ENCODE results near the gene GRIA3.
"Not testable (repeated sequence)": the region's sequence is repeated elsewhere in the genome, so short reads cannot be mapped to it uniquely, and the experiment has no call there.

GRIA3 gene

DNA sequence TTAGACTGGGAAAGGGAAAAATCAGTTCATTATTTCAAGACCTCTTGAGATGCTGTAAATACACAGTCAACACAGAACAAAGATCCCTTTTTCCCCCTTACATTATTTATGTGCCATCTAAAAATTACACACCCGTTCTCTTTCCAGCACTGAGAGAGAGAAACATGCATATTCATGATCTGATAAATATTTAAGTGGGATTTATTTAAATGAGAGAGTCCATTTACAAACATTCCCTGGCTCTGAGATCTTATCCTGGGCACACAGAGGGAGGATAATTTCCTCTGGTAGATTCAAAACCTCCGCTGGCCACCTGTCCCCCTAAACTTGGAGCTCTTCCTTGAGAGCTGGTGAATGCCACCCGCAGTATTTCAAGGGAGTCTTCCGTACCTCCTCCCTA lies 88.6 kb downstream of the GRIA3 start:
- peak in 1 of 51 donors; percentile 2 for DNase-seq

DNA sequence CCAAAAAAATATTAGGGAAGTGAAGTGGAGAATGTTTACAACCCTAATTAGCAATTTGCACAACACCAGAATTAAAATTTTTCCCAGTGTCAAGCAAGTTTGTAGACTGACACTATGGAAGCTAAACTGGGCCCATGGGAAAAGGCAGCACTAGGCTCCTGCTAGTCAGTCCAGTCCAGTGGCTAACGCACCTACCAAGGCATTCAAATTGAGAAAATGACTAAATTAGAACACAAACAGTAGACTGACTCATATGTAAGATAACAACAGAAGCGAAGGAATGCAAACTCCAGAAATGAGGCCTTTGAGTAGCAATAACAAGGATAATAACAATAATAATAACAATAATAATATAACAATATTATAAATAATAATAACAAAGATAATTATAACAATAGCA lies 90.7 kb downstream of the GRIA3 start:
- no peak for DNase-seq

DNA sequence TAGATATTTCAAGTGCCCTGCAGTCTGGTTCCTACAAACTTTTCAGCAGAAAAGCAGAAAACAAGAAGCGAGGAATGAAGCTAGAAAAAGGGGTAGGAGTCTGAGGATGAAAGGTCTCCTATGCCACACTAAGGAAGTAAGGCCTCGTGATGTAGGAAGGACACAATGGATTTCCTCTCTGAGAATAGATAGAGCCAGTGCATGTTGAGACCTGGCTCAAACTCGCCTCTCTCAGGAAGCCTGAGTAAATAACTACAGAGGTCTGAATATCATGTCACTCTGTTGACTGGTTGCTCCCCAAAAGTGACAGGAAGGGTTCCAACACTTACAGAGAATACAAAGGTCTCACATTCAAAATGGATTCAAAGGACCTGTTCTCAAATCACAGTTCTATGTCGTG lies 93.3 kb downstream of the GRIA3 start:
- DNase-seq = no peak

DNA sequence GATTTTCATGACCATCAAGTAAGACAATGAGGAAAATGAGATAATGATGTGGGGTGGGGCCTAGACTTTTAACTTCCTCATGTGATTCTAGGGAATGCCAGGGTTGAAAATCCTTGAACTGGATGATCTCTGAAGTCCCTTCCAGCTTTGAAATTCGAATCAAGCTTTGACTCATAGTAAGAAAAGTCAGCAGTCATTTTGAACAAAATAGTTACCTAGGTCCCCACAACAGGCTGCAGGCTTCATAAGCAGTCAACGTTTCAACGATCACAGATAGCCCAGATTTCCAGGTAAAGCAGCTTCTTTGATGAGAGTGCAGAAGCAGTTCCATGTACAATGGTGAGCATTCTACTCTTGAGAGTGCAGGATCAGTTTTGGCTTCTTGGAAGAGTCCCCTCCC lies 93.7 kb downstream of the GRIA3 start:
- DNase-seq = no peak

DNA sequence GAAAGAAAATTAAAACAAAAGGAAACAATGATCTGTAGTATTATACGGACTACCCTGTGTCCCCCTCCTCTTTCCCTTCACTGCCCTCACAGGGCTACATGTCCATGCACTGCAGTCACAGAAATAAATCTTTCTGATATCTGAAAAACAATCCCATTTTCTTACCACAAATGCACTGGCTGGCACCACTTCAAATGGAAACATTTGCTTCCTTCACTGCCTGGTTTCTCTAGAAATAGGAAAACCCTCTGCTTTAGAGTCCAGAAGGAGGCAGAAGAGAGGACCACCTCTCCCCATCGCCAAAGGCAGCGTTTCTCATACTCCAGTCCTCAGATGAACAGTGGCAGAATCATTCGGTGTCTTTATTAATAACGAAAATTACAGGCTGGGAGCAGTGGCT lies 98.2 kb downstream of the GRIA3 start:
- no peak for DNase-seq

DNA sequence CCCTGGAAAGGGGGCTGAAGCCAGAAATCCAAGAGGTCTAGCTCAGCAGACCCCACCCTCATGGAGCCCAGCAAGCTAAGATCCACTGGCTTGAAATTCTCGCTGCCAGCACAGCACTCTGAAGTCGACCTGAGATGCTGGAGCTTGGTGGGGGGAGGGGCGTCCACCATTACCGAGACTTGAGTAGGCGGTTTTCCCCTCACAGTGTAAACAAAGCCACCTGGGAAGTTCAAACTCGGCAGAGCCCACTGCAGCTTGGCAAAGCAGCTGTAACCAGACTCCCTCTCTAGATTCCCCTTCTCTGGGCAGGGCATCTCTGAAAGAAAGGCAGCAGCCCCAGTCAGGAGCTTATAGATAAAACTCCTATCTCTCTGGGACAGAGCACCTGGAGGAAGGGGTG lies 99.3 kb downstream of the GRIA3 start:
- not testable (repeated sequence) for DNase-seq

DNA sequence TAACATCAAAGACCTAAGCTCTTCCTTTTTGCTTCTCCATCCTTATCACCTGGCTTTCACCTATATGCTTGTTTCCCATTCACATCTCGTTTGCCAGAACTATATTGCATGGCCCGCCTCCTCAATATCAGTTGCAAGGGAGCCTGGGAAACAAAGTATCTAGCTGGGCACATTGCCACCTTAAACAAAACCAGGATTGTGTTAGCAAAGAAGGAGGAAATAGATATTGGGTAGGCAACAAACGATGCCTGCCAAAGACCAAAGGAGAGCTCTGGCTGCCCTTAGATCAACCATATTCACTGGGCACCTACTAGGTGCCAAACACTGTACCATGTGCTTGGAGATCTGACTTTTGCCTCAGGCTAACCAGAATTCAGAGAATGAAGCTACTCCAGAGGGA lies 107.5 kb downstream of the GRIA3 start:
- DNase-seq = no peak

DNA sequence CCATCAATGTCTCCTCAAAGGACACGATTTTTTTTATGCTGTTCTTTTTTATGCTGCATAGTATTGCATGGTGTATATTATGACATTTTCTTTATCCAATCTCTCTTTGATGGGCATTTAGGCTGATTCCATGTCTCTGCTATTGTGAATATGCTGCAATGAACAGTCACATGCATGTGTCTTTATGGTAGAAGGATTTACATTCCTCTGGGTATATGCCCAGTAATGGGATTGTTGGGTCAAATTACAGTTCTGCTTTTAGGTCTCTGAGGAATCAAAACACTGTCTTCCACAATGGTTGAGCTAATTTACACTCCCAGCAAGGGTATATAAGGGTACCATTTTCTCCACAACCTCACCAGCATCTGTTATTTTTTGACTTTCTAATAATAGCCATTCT lies 113.9 kb downstream of the GRIA3 start:
- no peak for DNase-seq

DNA sequence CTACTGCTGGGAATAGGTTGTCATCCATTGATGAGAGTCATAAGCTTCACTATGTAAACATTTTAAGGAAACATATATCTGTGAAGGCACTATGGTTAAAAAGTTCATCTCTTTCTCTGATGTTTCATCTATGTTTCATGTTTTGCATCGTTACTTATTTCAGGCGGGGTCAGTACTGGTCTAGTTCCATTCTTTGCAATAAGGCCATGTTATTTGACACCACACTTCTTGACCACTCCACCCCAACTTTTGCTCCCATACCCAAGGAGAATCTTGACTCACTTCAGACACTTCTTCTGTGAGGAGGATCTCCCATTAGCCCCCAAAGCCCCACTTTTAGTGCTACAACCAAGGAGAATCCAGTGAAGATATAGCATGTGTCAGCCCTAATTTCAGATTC lies 119.4 kb downstream of the GRIA3 start:
- DNase-seq = no peak

DNA sequence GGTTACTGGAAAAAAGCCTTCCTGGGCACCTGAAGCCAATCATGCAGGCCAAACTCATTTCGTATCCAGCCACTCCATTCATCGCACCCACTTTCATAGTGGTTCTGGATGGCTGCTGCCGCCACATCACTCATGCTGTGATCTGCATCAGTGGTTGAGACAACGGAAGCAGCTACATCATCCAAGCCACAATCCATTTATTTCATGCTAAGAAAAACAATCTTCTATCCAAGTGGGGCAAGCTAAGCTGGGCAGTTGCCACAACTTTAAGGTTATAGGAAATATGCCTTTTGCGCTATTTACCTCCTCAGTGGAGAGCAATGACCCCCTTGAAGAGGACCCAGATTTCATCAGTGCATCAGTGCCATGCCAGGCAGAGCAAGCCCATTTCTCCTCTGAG lies 124.6 kb downstream of the GRIA3 start:
- no peak for DNase-seq

DNA sequence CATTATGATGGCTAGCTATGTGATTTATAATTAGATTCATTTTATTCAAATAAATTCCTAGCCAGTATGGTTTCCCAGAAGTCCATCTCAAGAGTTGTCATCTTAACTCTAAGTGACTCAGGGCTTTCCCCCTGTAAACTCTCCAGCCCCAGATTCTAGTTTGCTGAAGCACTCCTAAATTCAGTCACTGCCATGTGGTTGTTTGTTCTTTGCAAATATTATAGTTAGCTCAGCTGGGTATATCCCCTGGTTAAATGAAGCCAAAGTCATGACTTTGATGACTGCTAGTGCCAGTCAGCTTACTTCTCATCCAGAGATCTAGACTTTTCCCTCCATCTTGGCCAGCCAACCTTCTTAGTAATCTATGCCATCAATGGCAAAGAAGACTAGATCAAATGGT lies 126.0 kb downstream of the GRIA3 start:
- DNase-seq = no peak

DNA sequence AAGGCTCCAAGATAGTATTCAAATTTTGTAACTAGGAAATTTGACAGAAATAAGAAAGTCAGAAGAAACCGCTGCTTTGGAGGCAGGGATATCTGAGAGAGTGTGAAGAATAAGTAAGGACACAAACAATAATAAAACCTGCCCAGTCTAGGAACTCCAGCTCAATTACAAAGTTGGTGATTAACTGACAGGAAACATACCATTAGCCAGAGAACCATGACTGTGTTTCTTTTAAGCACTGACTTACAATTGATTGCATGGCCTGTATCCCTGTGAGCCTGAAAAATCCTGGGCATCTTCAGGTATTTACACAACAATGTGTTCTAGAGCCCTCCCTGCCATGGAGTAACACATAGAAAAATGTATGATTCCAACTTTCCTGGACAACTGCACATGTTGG lies 127.4 kb downstream of the GRIA3 start:
- no peak for DNase-seq

DNA sequence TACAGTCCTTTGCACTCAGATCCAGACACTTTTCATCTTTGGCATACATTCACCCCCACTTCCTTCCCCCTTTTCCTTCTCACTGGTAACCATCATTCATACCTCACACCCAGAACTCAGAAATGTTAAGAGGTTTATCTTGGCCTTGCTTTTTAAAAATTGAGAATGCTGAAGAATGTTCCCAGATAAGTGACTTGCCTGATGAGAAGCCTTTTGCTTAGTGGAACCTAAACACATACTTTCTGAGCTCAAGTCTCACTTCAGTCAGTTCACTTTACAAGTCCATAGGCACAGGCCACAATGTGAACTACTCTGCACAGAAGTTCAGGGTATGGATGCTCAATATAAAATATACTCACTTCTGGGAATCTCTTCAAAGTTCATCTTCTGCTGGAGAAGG lies 129.4 kb downstream of the GRIA3 start:
- no peak for DNase-seq

DNA sequence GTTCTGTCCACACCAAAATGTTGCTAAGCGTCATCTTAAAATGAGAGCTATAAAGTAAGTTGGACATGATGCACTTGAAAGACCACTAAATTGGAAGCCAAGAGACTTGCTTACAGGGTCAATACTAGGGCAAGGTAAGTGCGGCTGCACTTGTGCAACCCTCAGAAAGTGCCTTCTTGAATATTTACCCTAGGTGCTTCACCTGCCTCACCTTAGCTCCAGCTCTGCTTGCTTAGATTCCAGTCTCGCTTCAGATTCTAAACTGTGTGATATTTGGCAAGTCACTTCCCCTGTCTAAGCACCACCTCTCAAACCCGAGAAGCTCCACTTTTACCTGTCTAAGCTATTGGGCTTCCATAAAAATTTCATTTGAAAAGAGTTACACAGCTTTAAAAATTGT lies 136.5 kb downstream of the GRIA3 start:
- no peak for DNase-seq

DNA sequence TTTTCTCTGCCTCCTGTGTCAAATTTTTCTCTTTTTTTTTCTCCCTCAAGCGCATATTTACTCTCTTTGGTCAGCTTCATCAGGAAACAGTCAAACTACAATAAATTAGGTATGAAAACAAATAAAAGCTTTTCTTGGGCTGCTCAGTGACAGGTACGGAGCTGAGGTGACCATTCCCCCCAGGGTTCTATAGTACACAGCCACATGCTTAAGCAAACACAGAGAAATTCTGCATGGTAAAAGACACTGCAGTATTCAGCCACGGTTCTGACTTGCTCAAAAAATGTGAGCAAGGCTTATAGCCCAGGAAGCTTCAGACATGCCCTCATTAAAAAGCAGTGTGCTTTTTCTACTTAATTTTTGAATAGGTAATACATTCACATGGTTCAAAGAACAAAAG lies 138.5 kb downstream of the GRIA3 start:
- DNase-seq = no peak

DNA sequence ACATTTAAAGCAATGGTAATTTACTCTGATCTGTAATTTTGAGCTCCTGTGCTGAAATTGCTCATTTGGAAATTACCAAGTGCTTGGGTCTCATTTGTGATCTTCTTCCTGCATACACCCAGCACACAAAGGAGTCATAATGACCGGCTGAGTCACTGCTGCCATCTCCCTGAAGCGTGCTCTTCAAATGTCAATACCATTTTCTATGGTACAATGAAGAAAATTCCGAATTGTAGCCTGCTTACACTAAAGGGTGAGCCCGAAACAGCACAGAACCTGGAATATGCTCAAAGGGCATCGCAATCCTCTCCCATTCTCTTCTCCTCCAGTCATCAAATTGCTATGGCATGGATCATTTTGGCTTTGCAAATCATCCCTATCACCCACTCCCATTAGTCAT lies 140.5 kb downstream of the GRIA3 start:
- peak in 2 of 51 donors; percentile 1 to 10 for DNase-seq

DNA sequence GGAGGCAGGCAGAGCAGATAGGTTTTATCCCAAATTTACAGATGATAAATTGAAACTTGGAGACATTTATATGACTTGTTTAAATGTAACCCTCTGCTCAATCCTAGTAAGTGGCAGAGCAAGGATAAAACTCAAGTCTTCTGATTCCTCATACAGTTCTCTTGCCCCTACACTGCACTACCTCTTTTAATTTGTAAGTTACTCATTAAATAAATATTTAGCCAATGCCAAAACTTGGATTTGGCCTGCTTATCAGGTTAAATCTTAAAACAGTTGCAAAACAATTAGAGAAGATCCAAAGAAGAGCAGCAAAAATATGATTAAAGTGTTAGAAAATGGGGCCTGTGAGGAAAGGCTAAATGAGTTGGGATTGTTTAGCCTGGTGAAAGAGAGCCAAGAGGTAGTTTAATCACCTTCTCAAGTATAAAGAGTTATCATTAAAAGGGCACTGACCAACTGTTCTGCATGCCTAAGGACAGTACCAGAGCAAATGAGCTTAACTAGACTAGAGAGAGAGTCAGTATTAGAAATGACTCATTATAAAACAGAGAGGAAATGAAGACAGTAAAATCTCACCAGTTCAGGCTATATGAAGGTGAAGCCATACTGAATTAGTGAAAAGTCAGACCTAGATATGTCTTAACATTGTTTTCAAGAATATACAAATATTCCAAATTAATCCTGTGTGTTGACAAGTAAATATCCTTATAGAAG lies 146.3 kb downstream of the GRIA3 start:
- no peak for DNase-seq

DNA sequence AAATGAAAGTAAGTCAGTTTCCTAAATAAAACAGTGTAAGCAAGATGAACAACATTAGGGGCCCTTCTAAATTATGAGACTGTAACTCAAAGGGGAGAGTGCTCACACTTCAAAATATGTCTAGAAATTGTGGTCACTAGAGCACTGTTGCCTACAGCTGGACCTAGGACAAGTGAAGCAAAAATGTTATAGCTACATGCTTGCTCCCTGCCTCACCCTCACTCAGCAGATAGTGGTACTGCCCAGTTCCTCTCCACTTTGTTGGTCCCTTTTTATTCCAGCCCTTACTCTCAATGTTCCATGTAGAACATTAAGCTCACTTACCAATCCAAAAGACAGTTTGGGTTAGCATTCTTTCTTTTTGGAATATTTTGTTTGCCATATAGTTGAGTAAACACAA lies 147.3 kb downstream of the GRIA3 start:
- DNase-seq = no peak

DNA sequence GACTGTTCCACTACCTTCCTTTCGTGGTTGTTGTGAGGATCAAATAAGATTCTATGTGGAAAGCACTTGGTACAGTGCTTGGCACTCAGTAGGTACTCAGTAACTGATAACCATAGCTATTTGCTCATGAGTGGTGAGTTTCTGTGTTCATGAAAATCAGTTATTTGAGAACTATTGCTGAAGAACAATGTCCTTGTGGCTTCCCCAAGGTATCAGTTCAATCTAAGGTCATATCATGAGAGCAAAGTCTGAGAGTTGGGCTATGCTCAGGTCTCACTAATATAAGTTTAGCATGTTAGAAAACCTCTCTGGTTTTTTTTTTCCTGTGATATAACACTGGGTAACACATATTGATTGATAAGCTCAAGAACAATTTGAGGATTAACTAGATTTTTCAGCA lies 147.8 kb downstream of the GRIA3 start:
- no peak for DNase-seq

DNA sequence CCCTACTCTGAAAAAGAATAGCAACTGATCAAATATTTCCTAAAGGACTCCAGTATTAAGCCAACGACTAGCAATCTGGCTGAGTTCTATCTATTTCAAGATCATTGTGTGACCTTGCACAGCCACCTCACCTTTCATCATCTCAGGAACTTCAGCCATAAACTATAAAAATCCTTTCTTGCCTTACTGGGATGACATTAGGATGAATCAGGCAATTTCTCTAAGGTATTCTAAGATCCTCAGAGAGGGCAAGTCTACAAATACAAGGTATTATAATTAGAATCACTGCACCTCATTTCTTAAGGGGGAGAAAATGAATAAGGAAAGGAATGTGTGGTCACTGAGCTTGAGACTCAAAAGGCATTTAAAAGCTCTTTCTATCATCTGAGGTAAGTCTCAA lies 152.6 kb downstream of the GRIA3 start:
- DNase-seq = no peak

DNA sequence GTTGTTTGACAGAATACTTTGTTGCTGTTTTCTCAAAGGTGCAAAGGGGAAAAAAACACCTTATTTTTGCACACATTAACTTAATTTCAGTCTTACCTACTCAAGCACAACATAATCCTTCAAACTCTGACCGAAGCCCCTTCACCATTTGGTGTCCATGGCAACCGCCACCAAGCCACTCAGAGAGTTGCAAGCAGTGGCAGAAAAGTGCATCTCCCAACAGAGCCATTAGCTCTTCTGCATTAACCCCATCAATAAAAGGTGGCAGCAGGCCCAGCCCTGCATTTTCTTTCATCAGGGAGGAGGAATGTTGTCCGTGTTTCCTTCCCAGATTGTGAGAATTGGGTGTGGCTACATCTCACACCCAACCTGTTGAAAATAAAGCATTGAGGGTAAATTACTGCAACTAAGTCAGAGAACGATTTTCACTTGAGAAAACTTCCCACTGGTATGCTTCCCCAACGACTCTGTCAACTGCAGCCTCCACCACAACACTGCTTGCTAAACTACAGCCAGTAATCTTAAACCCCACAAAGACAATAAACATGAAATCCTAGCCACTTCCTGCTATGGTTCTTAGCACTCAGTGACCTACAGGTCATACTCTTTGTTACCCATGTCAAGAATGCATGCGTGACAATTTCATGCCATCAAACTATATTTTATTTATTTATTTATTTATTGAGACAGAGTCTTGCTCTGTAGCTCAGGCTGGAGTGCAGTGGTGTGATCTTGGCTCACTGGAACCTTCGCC lies 154.0 kb downstream of the GRIA3 start:
- no peak for DNase-seq

DNA sequence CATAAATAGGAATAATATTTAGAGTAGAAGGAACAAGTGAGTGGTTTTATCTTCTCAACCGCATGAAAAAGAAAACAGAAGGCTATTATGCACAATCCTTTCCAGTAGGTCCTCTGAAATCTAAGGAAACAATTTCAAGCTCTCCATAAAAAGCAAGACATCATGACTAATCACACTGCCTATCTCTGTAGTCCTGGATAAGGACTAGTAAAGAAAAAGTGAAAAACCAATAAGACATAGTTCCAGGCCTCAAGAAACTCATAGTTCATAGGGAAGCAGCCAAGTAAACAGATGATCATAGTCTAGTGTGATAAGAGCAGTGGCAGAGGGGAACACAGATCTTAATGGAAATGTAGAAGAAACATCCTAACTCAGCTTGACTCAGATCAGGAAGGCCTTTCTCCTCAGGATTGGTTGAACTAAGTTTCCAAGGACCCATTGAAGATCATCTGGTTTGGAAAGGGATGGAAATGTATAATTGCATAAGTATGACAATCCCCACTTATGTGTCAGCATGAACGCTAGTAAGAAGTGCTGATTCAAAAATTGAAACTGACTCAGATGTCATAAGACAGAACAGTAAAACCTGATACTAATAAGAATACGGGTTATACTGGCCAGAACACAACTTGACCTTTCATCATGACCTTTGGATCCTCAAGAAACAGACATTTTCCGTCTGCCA lies 155.3 kb downstream of the GRIA3 start:
- no peak for DNase-seq

DNA sequence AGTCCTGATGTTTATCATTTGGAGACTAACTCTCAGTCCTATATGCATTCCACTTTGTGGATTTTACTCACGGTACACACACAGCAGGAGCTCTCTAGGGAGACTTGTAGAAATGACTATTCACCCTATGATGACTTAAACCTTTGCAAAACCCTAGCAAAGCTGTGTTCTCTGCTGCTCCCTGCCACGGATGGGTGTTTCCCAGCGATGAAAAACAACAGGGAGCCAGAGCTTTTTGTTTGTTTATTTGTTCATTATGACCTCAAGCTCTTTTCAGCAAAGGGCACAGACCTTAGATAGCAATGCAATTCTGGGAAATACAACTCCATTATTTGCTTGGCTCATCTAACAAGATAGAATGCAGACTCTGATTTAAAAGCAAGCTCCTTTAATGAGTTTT lies 156.6 kb downstream of the GRIA3 start:
- no peak for DNase-seq
